H1 (cell line): ENCODE data around the gene SYN1. TPM values are rescaled to one million over a fixed set of nuclear protein-coding genes. Genes with fewer than 3 reads are reported as not detected.
A peak's percentile ranks its signal among the peaks of the same experiment; 100 is the strongest.

Experiments used
- CTCF ChIA-PET: fragments of 300-600 bp; sonication (Branson Sonifier 250); formaldehyde crosslinking; loops from one replicate; lab custom pipeline; 2021; ENCODE audit not compliant: partially characterized antibody; lab: Charles Lee
- POLR2A ChIA-PET: fragments of 300-600 bp; sonication (Branson Sonifier 250); formaldehyde crosslinking; loops from one replicate; lab custom pipeline; 2021; ENCODE audit warnings: inconsistent platforms; ENCODE audit not compliant: partially characterized antibody; lab: Charles Lee
- DNase-seq, 2 experiments: peaks; one replicate each; pipeline versions ENCODE4 v3.0.0 to v3.0.0-alpha.2; 2010 to 2022; ENCODE audit warnings: low spot score in 2 of 2, low read depth in 1 of 2, mixed read lengths in 1 of 2
- FAIRE-seq: peaks from 2 replicates; lab custom pipeline; 2011; peaks lifted over from hg19 to GRCh38; lab: Jason Lieb, UNC
- H2AFZ ChIP-seq: 2 replicates; pipeline ENCODE4 v1.8.1; 2012; ENCODE audit warnings: low read length, inconsistent platforms
- H2AK5ac ChIP-seq: 2 replicates; pipeline ENCODE4 v1.6.1; 2013; ENCODE audit warnings: low read depth, low read length
- H2BK120ac ChIP-seq: replicated peaks from 2 replicates; pipeline ENCODE3; 2013; ENCODE audit warnings: low read depth, low read length, inconsistent platforms
- H2BK12ac ChIP-seq: 2 replicates; pipeline ENCODE4 v1.6.1; 2013; ENCODE audit warnings: low read depth, low read length
- H2BK15ac ChIP-seq: 2 replicates; pipeline ENCODE4 v1.6.1; 2013; ENCODE audit warnings: low read length
- H2BK20ac ChIP-seq: 2 replicates; pipeline ENCODE4 v1.6.1; 2013; ENCODE audit warnings: low read length
- H2BK5ac ChIP-seq: 2 replicates; pipeline ENCODE4 v1.6.1; 2013; ENCODE audit warnings: low read depth, low read length
- H3K14ac ChIP-seq: 2 replicates; pipeline ENCODE4 v1.6.1; 2013; ENCODE audit warnings: inconsistent platforms; ENCODE audit not compliant: insufficient read length
- H3K18ac ChIP-seq: 2 replicates; pipeline ENCODE4 v1.6.1; 2013; ENCODE audit warnings: low read length; ENCODE audit errors: extremely low read depth
- H3K23ac ChIP-seq: 2 replicates; pipeline ENCODE4 v1.6.1; 2013; ENCODE audit warnings: inconsistent platforms; ENCODE audit not compliant: insufficient read length
- H3K23me2 ChIP-seq: 2 replicates; pipeline ENCODE4 v1.6.1; 2013; ENCODE audit warnings: low read depth, low read length
- H3K27ac ChIP-seq: 2 replicates; pipeline ENCODE4 v1.6.1; 2011; ENCODE audit warnings: low read depth, low read length, inconsistent platforms
- H3K27me3 ChIP-seq, 4 experiments: replicated peaks in 1 of 4; 1 replicate in 1 of 4; 2 replicates in 3 of 4; pipeline versions ENCODE4 v1.6.1 to v1.8.1; 2011 to 2013; ENCODE audit warnings: low read length in 3 of 4, mild to moderate bottlenecking in 3 of 4, inconsistent platforms in 2 of 4, mixed read lengths in 2 of 4, moderate library complexity in 1 of 4; ENCODE audit not compliant: control insufficient read depth in 3 of 4, insufficient read depth in 3 of 4; ENCODE audit errors: extremely low read depth in 1 of 4
- H3K36me3 ChIP-seq, 4 experiments: 2 replicates each; pipeline versions ENCODE4 v1.6.1 to v1.8.1; 2011 to 2013; ENCODE audit warnings: mild to moderate bottlenecking in 4 of 4, low read length in 3 of 4, moderate library complexity in 2 of 4, control low read depth in 1 of 4, inconsistent platforms in 1 of 4; ENCODE audit not compliant: insufficient read depth in 4 of 4, control insufficient read depth in 2 of 4
- H3K4ac ChIP-seq: replicated peaks from 2 replicates; pipeline ENCODE3; 2013; ENCODE audit warnings: low read length, low read depth, mixed read lengths, inconsistent platforms; ENCODE audit not compliant: insufficient read length
- H3K4me1 ChIP-seq, 4 experiments: replicated peaks in 1 of 4; 1 replicate in 1 of 4; 2 replicates in 3 of 4; pipeline versions ENCODE4 v1.6.1 to v1.8.1; 2011 to 2013; ENCODE audit warnings: low read length in 3 of 4, inconsistent platforms in 2 of 4, mixed read lengths in 1 of 4; ENCODE audit not compliant: insufficient read depth in 4 of 4, control insufficient read depth in 3 of 4
- H3K4me2 ChIP-seq, 2 experiments: 2 replicates each; pipeline versions ENCODE4 v1.6.1 to v1.8.1; 2011 to 2013; ENCODE audit warnings: low read depth in 2 of 2, low read length in 2 of 2, control low read depth in 1 of 2, inconsistent platforms in 1 of 2, mild to moderate bottlenecking in 1 of 2; ENCODE audit not compliant: insufficient read depth in 1 of 2
- H3K4me3 ChIP-seq, 4 experiments: fragments of 200-600, 300-600 bp in 1 of 4; sonication (generic), shearing (Covaris generic), sonication (Bioruptor Twin) in 1 of 4; 2 replicates each; pipeline versions ENCODE4 v1.5.1 to v1.8.1; 2011 to 2016; ENCODE audit warnings: low read length in 4 of 4, low read depth in 3 of 4, control low read depth in 2 of 4, inconsistent platforms in 2 of 4, mild to moderate bottlenecking in 2 of 4, mixed read lengths in 1 of 4, moderate library complexity in 1 of 4; ENCODE audit not compliant: insufficient read depth in 2 of 4; ENCODE audit errors: extremely low read depth in 1 of 4
- H3K56ac ChIP-seq: replicated peaks from 2 replicates; pipeline ENCODE3; 2013; ENCODE audit warnings: low read depth, mild to moderate bottlenecking, mixed read lengths, low read length, inconsistent platforms; ENCODE audit not compliant: insufficient read length
- H3K79me1 ChIP-seq: 2 replicates; pipeline ENCODE4 v1.6.1; 2013; ENCODE audit warnings: low read depth, low read length, control low read depth
- H3K79me2 ChIP-seq, 2 experiments: 2 replicates each; pipeline versions ENCODE4 v1.6.1 to v1.8.1; 2012 to 2013; ENCODE audit warnings: low read length in 2 of 2, mild to moderate bottlenecking in 2 of 2, inconsistent platforms in 1 of 2; ENCODE audit not compliant: insufficient read depth in 2 of 2, control insufficient read depth in 1 of 2
- H3K9ac ChIP-seq, 4 experiments: replicated peaks in 1 of 4; 1 replicate in 1 of 4; 2 replicates in 3 of 4; pipeline versions ENCODE4 v1.6.1 to v1.8.1; 2011 to 2013; ENCODE audit warnings: low read depth in 3 of 4, low read length in 3 of 4, control low read depth in 2 of 4, mild to moderate bottlenecking in 2 of 4, moderate library complexity in 2 of 4, inconsistent platforms in 1 of 4; ENCODE audit errors: extremely low read depth in 1 of 4
- H3K9me3 ChIP-seq, 2 experiments: 2 replicates each; pipeline versions ENCODE4 v1.6.1 to v1.8.1; 2012 to 2013; ENCODE audit warnings: mild to moderate bottlenecking in 2 of 2, moderate library complexity in 2 of 2, control low read depth in 1 of 2, inconsistent platforms in 1 of 2, low read depth in 1 of 2, low read length in 1 of 2, mixed read lengths in 1 of 2; ENCODE audit not compliant: insufficient read depth in 2 of 2
- H4K20me1 ChIP-seq, 2 experiments: replicated peaks in 1 of 2; 2 replicates each; pipeline versions ENCODE3 to v1.8.1; 2011 to 2013; ENCODE audit warnings: inconsistent platforms in 2 of 2, low read length in 2 of 2, mild to moderate bottlenecking in 1 of 2; ENCODE audit not compliant: insufficient read depth in 2 of 2, control insufficient read depth in 1 of 2
- H4K5ac ChIP-seq: 2 replicates; pipeline ENCODE4 v1.6.1; 2013; ENCODE audit warnings: low read length, low read depth, mixed read lengths, inconsistent platforms; ENCODE audit not compliant: insufficient read length
- H4K8ac ChIP-seq: 2 replicates; pipeline ENCODE4 v1.8.0; 2013; ENCODE audit warnings: mild to moderate bottlenecking, moderate library complexity, low read length, inconsistent platforms; ENCODE audit not compliant: insufficient read depth; ENCODE audit errors: extremely low read depth
- H4K91ac ChIP-seq: replicated peaks from 2 replicates; pipeline ENCODE3; 2013; ENCODE audit warnings: low read length, mixed read lengths, inconsistent platforms; ENCODE audit not compliant: insufficient read length
- NRF1 ChIP-seq: IDR thresholded peaks from 2 replicates; pipeline ENCODE4 v1.6.1; 2011; ENCODE audit warnings: mild to moderate bottlenecking, low read depth, low read length, improper control_type of control experiment
- RFX5 ChIP-seq: IDR thresholded peaks from 2 replicates; pipeline ENCODE4 v1.6.1; 2011; ENCODE audit warnings: low read depth, low read length, improper control_type of control experiment, borderline replicate concordance
- RXRA ChIP-seq: IDR thresholded peaks from 2 replicates; pipeline ENCODE4 v1.6.1; 2011; ENCODE audit warnings: low read depth, mild to moderate bottlenecking, low read length, moderate library complexity; ENCODE audit not compliant: insufficient read depth
- WGBS, 2 experiments: shearing (Covaris generic) in 1 of 2; methylation state at CpG; one replicate each; pipeline versions ENCODE4 v1.1.6 to v1.1.7; 2013 to 2015; ENCODE audit warnings: low lambda C conversion rate in 2 of 2, mixed read lengths in 2 of 2, inconsistent platforms in 1 of 2, low coverage in 1 of 2, missing lambda C conversion rate in 1 of 2; ENCODE audit not compliant: insufficient replicate concordance in 2 of 2, insufficient coverage in 1 of 2, insufficient read length in 1 of 2; ENCODE audit errors: extremely low coverage in 1 of 2, missing lambda C conversion rate in 1 of 2; 5-methylcytosine and 5-hydroxymethylcytosine counted together
- polyA plus RNA-seq, 7 experiments: library from polyadenylated mRNA; depleted of rRNA in 3 of 7; stranded (reverse) in 5 of 7; unstranded in 2 of 7; fragments of >200 nt in 5 of 7; fragments of 200-250 nt in 2 of 7; gene quantifications; 1 replicate in 5 of 7; 2 replicates in 1 of 7; 4 replicates in 1 of 7; pipeline versions ENCODE4 v1.2.1 to v1.2.3, GENCODE V29; 2011 to 2013; ENCODE audit warnings: missing spikeins in 2 of 7, mixed read lengths in 2 of 7
- total RNA-seq: library from RNA; stranded (reverse); fragmentation: NEBNext Ultra II Directional; extraction: Animal tissue kit (Norgen Biotek cat#: 25700); gene quantifications from 2 replicates; pipeline ENCODE4 v1.2.1, GENCODE V29; 2021

Gene SYN1
- total and polyA plus RNA-seq, 2 of the 8 experiments (the other 6 are each of a cell fraction or from before 2014, with no cell fraction given), result 2.1 to 14.1 TPM

DNA sequence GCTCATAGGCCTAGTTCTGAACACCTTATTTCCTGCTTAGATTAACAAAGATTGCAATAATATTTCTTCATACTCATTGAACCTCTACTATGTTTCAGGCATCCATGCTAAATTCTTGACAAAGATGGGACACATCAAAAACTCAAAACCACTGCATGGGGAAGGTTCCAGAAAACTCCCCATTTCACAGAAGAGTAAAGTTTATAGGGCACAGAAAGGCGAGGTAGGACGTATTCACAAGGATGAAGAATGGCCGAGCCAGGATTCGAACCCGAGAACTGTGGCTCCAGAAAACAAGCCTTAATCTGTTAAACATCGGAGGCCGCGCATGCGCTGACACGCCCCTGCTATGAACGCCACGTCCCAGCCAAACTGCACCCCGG lies 38.6 kb upstream of the SYN1 start:
- Histone ChIP-seq H2BK5ac (no peak overlapping the region), H2BK120ac (no peak overlapping the region), H3K4me2 (peak overlapping the region; percentile 55 to 65), H4K5ac (no peak overlapping the region), H3K56ac (no peak overlapping the region), H3K4me1 (no peaks in the 10 kb centered on the region), H2BK12ac (no peak overlapping the region; the same call in 1 of the 2 replicates), H3K9me3 (no peaks in the 10 kb centered on the region), H4K91ac (no peak overlapping the region), H3K36me3 (peaks cover 0 to 16% (median 10%) of the 10 kb centered on the region in 4 experiments; a peak in 5 of 8 replicates), H3K27ac (no peak overlapping the region), H4K20me1 (no peaks in the 10 kb centered on the region), H3K4ac (no peak overlapping the region), H3K27me3 (peaks cover 0 to 4% (median 1%) of the 10 kb centered on the region in 4 experiments; a peak in 3 of 7 replicates), H2BK15ac (no peak overlapping the region), H3K4me3 (peak overlapping the region; percentile 38 to 96 (median 82)), H2AFZ (no peak overlapping the region), H2AK5ac (no peak overlapping the region), H4K8ac (no peak overlapping the region), H3K23ac (no peak overlapping the region), H3K79me2 (no peaks in the 10 kb centered on the region), H3K79me1 (no peaks in the 10 kb centered on the region)
- CTCF ChIA-PET, result no interaction called here
- FAIRE-seq, result peak; percentile 19
- peak; percentile 41 for TF ChIP-seq NRF1
- TF ChIP-seq RFX5, result no peak
- TF ChIP-seq RXRA, result no peak
- TF ChIP-seq, all 59 proteins: peak for 1
- POLR2A ChIA-PET, result no interaction called here
- H3K23me2 ChIP-seq, result no peaks in the 10 kb centered on the region
- no peak overlapping the region for H3K14ac ChIP-seq
- no peak overlapping the region for H2BK20ac ChIP-seq
- DNase-seq, result no peak
- peak overlapping the region; percentile 59 to 97 (median 87) for H3K9ac ChIP-seq
- no peak overlapping the region; the same call in 1 of the 2 replicates for H3K18ac ChIP-seq
- 9% methylated on average over 13 of the region's 13 CpGs; no CpG with 5 or more reads in 1 of the 2 experiments for WGBS, 2 experiments
